PC-9 (cell line): ENCODE data around the gene LRRC56. TPM values are rescaled to one million over a fixed set of nuclear protein-coding genes. Genes with fewer than 3 reads are reported as not detected.

Experiments
- BruUV-seq: library from RNA; stranded (reverse); fragments of 400-500 nt; replicated peaks from 2 replicates; lab custom pipeline; 2021; lab: Mats Ljungman, UMichigan
- CTCF ChIA-PET: fragments of 300-600 bp; sonication (Branson Sonifier 250); formaldehyde crosslinking; loops from one replicate; lab custom pipeline; 2022; ENCODE audit warnings: antibody characterized with exemption; lab: Charles Lee
- POLR2A ChIA-PET: fragments of 300-600 bp; sonication (Branson Sonifier 250); formaldehyde crosslinking; loops from one replicate; lab custom pipeline; 2022; ENCODE audit warnings: antibody characterized with exemption; ENCODE audit not compliant: unreplicated experiment; lab: Charles Lee
- DNase-seq, 2 experiments: peaks; one replicate each; pipeline versions ENCODE4 v3.0.0 to v3.0.0-alpha.2; 2015 to 2022; ENCODE audit warnings: mixed read lengths in 1 of 2
- H2AFZ ChIP-seq: fragments of 200-600 bp; sonication (generic); 2 replicates; pipeline ENCODE4 v1.8.1; 2017; ENCODE audit warnings: antibody characterized with exemption
- H3F3A ChIP-seq: fragments of 200-600 bp; sonication (generic); 2 replicates; pipeline ENCODE4 v1.8.1; 2017; ENCODE audit warnings: antibody characterized with exemption, mild to moderate bottlenecking, low read depth; ENCODE audit not compliant: insufficient read depth
- H3K27ac ChIP-seq: fragments of 200-600 bp; sonication (generic); 2 replicates; pipeline ENCODE4 v1.6.1; 2016; ENCODE audit warnings: mixed run types
- H3K27me3 ChIP-seq: fragments of 200-600 bp; sonication (generic); 2 replicates; pipeline ENCODE4 v1.6.1; 2016; ENCODE audit warnings: low read depth, mixed run types; ENCODE audit not compliant: insufficient read depth
- H3K36me3 ChIP-seq: fragments of 200-600 bp; sonication (generic); 2 replicates; pipeline ENCODE4 v1.6.1; 2016; ENCODE audit warnings: low read depth, mixed run types
- H3K4me1 ChIP-seq: fragments of 200-600 bp; sonication (generic); replicated peaks from 2 replicates; pipeline ENCODE4 v1.6.1; 2016; ENCODE audit warnings: mixed run types; ENCODE audit not compliant: insufficient read depth
- H3K4me2 ChIP-seq: fragments of 200-600 bp; sonication (generic); 2 replicates; pipeline ENCODE4 v1.6.1; 2017; ENCODE audit warnings: mixed run types
- H3K4me3 ChIP-seq: fragments of 200-600 bp; sonication (generic); 2 replicates; pipeline ENCODE4 v1.6.1; 2016; ENCODE audit warnings: mixed run types
- H3K79me2 ChIP-seq: fragments of 200-600 bp; sonication (generic); 2 replicates; pipeline ENCODE4 v1.6.1; 2017; ENCODE audit warnings: low read depth, mixed run types
- H3K9me2 ChIP-seq: fragments of 200-600 bp; sonication (generic); 2 replicates; pipeline ENCODE4 v1.8.1; 2017; ENCODE audit warnings: mild to moderate bottlenecking; ENCODE audit not compliant: insufficient read depth
- H3K9me3 ChIP-seq: fragments of 200-600 bp; sonication (generic); 2 replicates; pipeline ENCODE4 v1.8.1; 2016; ENCODE audit warnings: low read depth; ENCODE audit not compliant: insufficient read depth
- H4K20me1 ChIP-seq: fragments of 200-600 bp; sonication (generic); 2 replicates; pipeline ENCODE4 v1.8.1; 2017; ENCODE audit not compliant: insufficient read depth
- CTCF ChIP-seq: fragments of 200-600 bp; sonication (generic); conservative IDR thresholded peaks from 2 replicates; pipeline ENCODE4 v1.6.1; 2017; ENCODE audit warnings: mixed run types, antibody characterized with exemption, mild to moderate bottlenecking, moderate library complexity
- EZH2 ChIP-seq: fragments of 200-600 bp; sonication (generic); IDR thresholded peaks from 2 replicates; pipeline ENCODE4 v1.8.0; 2017; ENCODE audit warnings: antibody characterized with exemption, low read depth
- intact Hi-C: fragments of 100-400 bp; cut with micrococcal nuclease; formaldehyde crosslinking; loops from one replicate; pipeline ENCODE4 v1.10.0; 2022; ENCODE audit not compliant: unreplicated experiment
- total RNA-seq: library from RNA; stranded (reverse); gene quantifications from 2 replicates; pipeline ENCODE4 v1.2.3, GENCODE V29; 2021

Gene LRRC56
- total RNA-seq, 1 experiment from 2014 or later: 5.0 TPM

GRCh38 chr11:499201-500076 lies 37.9 kb upstream of the LRRC56 start:
- no TSS peak for BruUV-seq
- POLR2A ChIA-PET: no interaction called here
- TF ChIP-seq CTCF: no peak
- TF ChIP-seq EZH2: no peak
- Histone ChIP-seq H3K4me1 (no peaks in the 10 kb centered on the region), H3K4me3 (no peak overlapping the region), H3F3A (no peaks in the 10 kb centered on the region; the same call in 1 of the 2 replicates), H3K4me2 (no peak overlapping the region), H3K27ac (no peak overlapping the region), H3K9me3 (no peaks in the 10 kb centered on the region), H4K20me1 (no peaks in the 10 kb centered on the region), H3K9me2 (no peaks in the 10 kb centered on the region), H3K79me2 (peaks cover 11% of the 10 kb centered on the region), H3K27me3 (no peaks in the 10 kb centered on the region), H3K36me3 (no peaks in the 10 kb centered on the region), H2AFZ (no peak overlapping the region)
- intact Hi-C loops: no loop called here
- CTCF ChIA-PET: no interaction called here
- DNase-seq: no peak

- BruUV-seq: no TSS peak
Measured at GRCh38 chr11:501001-501682, 36.2 kb upstream of the LRRC56 start.

More at GRCh38 chr11:501001-501682, 36.2 kb upstream of the LRRC56 start:
- intact Hi-C loops: no loop called here
- Histone ChIP-seq H3K4me1 (peaks cover 5% of the 10 kb centered on the region; the same call in 1 of the 2 replicates), H3K27me3 (no peaks in the 10 kb centered on the region), H3K79me2 (peaks cover 28% of the 10 kb centered on the region), H3K27ac (no peak overlapping the region), H3K36me3 (no peaks in the 10 kb centered on the region), H2AFZ (no peak overlapping the region), H3F3A (no peaks in the 10 kb centered on the region; the same call in 1 of the 2 replicates), H3K4me2 (no peak overlapping the region), H3K4me3 (no peak overlapping the region), H4K20me1 (no peaks in the 10 kb centered on the region; the same call in 1 of the 2 replicates), H3K9me3 (no peaks in the 10 kb centered on the region), H3K9me2 (no peaks in the 10 kb centered on the region)
- ChIA-PET CTCF (no interaction called here), POLR2A (no interaction called here)
- no peak for TF ChIP-seq CTCF
- TF ChIP-seq EZH2: no peak
- no peak for DNase-seq
